Neural progenitor cell (in vitro differentiated cells): ENCODE data around the gene RCC2.

Source experiments
- EZH2 ChIP-seq: fragments of 200-600 bp; sonication (generic); IDR thresholded peaks from 2 replicates; pipeline ENCODE4 v1.6.1; 2017; ENCODE audit warnings: antibody characterized with exemption, mild to moderate bottlenecking, moderate library complexity
- TF ChIP-seq, protein P1 (sequence below): fragments of 200-600 bp; sonication (generic); IDR thresholded peaks from 2 replicates; pipeline ENCODE4 v1.5.1; 2017; ENCODE audit warnings: antibody characterized with exemption, mild to moderate bottlenecking

DNA sequence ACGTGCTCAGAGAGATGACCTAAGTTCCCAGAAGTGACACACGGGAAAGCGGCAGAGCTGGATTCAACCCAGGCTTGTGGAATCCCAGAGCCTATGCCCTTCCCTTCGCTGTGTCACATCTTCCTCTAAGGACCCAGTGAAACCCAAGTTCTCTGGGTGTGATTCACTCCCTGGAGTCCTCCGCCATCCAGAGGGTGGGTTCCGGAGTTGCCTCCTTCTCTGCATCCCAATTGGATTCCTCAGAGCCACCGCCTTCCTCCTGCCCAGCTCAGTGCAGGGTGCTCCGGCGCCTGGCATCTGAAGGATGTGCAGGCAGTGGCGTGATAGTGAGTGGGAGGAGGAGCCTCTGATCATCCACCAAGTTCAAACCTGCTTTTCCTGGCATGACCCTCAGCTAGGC lies 20.7 kb upstream of the RCC2 start:
- TF ChIP-seq, protein P1, sequence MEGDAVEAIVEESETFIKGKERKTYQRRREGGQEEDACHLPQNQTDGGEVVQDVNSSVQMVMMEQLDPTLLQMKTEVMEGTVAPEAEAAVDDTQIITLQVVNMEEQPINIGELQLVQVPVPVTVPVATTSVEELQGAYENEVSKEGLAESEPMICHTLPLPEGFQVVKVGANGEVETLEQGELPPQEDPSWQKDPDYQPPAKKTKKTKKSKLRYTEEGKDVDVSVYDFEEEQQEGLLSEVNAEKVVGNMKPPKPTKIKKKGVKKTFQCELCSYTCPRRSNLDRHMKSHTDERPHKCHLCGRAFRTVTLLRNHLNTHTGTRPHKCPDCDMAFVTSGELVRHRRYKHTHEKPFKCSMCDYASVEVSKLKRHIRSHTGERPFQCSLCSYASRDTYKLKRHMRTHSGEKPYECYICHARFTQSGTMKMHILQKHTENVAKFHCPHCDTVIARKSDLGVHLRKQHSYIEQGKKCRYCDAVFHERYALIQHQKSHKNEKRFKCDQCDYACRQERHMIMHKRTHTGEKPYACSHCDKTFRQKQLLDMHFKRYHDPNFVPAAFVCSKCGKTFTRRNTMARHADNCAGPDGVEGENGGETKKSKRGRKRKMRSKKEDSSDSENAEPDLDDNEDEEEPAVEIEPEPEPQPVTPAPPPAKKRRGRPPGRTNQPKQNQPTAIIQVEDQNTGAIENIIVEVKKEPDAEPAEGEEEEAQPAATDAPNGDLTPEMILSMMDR, result no peak
- no peak for TF ChIP-seq EZH2
